PC-3 (cell line): Measurements from ENCODE around the gene GRIK1.

Source experiments
- EZH2 ChIP-seq: fragments of 300-600 bp; sonication (generic); IDR thresholded peaks from one replicate; pipeline ENCODE4 v1.6.1; 2017; ENCODE audit warnings: antibody characterized with exemption, mild to moderate bottlenecking, low read length; ENCODE audit not compliant: unreplicated experiment
- EZH2phosphoT487 ChIP-seq: fragments of 300-600 bp; sonication (generic); IDR thresholded peaks from 2 replicates; pipeline ENCODE4 v1.6.1; 2018; ENCODE audit warnings: mild to moderate bottlenecking, antibody characterized with exemption, low read length, borderline replicate concordance
- TF ChIP-seq, protein P1 (sequence below): fragments of 300-600 bp; sonication (generic); conservative IDR thresholded peaks from 2 replicates; pipeline ENCODE4 v1.5.1; 2017; ENCODE audit warnings: antibody characterized with exemption, low read depth, mild to moderate bottlenecking, low read length

DNA sequence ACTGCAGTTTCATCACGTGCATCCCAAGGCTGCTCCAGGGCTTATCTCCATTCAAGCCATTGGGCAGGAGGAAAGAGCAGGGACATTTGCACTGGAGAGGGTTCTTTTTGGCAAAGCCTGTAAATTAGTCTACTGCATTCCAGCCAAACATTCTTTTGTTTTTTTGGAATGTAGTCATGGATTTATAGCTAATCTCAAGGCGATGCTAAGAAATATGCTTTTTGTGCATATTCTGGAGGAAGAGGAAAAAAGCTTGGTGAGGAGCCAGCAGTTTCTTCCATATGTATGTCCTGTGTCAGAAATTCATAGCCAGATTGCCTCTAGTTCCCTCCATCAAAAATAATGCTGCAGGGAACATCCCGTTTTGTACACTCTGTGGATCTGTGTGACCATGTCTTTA lies 419.6 kb downstream of the GRIK1 start:
- TF ChIP-seq, protein P1, sequence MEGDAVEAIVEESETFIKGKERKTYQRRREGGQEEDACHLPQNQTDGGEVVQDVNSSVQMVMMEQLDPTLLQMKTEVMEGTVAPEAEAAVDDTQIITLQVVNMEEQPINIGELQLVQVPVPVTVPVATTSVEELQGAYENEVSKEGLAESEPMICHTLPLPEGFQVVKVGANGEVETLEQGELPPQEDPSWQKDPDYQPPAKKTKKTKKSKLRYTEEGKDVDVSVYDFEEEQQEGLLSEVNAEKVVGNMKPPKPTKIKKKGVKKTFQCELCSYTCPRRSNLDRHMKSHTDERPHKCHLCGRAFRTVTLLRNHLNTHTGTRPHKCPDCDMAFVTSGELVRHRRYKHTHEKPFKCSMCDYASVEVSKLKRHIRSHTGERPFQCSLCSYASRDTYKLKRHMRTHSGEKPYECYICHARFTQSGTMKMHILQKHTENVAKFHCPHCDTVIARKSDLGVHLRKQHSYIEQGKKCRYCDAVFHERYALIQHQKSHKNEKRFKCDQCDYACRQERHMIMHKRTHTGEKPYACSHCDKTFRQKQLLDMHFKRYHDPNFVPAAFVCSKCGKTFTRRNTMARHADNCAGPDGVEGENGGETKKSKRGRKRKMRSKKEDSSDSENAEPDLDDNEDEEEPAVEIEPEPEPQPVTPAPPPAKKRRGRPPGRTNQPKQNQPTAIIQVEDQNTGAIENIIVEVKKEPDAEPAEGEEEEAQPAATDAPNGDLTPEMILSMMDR = no peak
- no peak for TF ChIP-seq EZH2
- TF ChIP-seq EZH2phosphoT487 = no peak
